Activated T-helper 1 cell treated with Interleukin-2 at 50 U/mL for 16 hours (primary cell): ENCODE results near the gene LMOD3.

Experiments used
- DNase-seq: peaks from one replicate; pipeline ENCODE4 v3.0.0-alpha.2; 2020; ENCODE audit warnings: low read depth

Gene LMOD3

DNA sequence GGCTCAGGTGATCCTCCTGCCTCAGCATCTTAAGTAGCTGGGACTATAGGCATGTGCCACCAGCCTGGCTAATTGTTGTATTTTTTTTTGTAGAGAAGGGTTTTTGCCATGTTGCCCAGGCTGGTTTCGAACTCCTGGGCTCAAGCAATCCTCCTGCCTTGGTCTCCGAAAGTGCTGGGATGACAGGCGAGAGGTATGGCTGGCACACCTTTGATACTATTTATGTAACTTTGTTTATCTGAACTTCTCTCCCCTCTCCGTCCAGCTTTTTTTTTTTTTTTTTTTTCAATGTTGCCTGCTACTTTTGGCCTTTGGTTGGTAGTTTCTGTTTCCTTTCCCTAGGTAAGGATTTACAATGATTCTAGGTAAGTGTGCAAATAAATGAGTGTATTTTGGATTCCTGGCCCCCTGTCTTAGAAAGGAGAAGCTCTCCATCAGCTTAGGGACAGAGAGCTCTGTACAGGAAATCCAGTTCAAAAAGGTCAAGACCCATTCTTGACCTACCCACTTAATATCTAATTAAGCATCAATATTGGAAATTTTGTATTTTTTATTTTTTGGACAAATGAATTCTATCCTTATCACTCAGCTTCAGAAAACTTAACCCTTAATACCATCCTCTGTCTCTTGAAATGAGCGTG is 30.9 kb downstream of the LMOD3 start:
- DNase-seq = no peak

DNA sequence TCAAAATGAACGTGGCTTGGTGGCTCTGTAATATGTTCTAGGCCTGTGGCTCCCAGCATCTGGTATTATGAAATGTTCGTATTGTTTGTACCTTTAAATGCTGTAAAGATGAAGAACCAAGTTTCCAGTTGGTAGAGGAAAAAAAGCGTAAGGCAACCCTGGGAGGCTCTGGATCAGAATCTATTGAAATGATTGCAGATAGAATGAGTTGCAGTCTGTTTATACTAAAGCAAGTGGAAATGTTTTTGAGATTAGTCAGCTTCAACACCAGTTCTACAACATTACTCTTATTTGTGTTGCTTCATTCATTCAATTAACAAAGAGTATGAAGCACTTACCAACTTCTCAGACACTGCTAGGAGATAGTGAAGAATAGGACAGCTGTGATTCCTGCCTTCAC is 32.4 kb downstream of the LMOD3 start:
- DNase-seq = no peak

DNA sequence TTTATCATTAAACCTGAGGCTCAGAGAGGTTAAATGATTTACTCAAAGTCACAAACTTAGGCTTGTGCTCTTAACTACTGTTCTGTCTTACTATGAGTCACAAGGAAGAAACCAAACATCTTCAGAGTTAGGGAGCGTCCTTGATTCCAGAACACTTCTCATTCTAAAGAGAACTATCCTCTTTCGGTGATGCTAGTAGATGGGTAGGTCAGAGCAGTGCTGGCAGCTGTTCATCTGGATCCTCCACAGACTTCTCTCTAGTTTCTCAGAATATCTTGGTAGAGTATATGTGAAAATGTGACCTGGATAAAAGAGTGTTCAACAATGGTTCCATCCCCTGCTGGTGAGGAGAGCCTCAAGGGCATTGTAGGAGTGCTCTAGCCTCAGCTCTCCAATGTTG is 34.3 kb downstream of the LMOD3 start:
- DNase-seq = no peak

DNA sequence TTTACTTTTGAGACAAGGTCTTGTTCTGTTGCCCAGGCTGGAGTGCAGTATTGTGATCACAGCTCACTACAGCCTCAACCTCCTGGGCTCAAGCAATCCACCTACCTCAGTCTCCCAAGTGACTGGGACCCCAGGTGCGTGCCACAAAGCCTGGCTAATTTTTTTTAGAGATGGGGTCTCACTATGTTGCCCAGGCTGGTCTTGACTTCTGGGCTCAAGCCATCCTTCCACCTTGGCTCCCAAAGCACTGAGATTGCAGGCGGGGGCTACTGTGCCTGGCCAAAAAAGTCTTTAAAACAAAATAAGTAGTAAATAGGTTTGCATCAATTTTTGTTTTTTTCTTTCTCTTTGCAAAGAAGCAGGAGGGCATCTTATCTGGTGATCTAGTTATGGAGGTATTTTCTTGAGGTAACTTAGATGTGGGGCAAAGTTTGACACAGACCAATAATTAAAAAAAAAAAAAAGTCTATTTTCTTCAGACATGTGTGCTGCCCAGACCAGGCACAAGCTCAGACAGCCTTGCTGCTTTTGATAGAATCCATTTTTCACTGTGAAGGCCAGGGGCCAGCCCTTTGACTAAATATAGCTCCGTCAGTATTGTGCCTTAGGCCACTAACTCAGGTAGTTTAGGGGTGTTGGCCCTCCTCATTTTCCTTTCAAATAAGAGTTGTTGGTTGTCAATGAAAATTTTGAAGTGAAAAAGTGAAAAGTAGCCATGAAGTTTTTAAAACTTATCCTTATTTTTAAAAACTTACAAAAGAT is 35.2 kb downstream of the LMOD3 start:
- no peak for DNase-seq

DNA sequence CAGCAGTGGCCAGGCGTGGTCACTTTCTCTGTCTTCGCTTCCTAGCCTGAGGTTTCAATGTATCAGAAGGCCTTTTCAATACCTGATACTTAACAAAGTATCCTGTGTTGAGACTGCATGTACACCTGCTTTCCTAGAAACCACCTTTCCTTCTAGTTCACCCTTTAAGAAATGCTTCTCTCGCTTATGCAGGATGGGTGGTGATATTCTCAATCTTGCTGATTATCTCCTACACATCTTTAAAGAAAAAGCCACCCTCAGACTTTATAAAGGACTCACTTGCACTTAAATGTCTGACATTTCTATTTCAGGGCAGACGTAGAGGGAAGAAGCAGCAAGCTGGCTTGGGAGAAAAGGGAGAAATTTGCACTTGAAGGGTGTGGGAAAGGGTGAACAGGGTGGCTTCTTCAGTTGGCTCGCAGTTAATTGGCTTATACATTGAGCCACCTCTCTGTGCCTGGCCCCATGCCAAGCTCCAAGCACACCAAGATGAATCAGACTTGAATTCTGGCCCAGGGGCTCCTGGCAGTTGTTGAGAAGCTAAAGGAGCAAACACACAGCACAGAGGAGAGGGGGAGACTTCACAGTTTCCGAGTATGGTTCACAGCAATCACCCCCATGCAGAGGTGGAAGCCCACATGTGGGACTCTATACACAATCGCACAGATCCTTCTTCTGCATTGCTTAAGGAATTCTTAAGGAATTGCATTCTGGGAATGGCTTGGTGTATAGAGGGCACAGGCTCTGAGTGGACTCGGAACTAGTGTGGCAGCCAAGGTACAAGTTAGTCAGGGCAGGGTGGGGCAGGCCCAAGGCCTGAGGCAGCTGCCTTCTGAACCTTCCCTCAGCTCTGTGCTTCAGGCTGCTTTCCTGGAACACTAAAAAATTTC is 36.3 kb downstream of the LMOD3 start:
- DNase-seq = peak; percentile 57

DNA sequence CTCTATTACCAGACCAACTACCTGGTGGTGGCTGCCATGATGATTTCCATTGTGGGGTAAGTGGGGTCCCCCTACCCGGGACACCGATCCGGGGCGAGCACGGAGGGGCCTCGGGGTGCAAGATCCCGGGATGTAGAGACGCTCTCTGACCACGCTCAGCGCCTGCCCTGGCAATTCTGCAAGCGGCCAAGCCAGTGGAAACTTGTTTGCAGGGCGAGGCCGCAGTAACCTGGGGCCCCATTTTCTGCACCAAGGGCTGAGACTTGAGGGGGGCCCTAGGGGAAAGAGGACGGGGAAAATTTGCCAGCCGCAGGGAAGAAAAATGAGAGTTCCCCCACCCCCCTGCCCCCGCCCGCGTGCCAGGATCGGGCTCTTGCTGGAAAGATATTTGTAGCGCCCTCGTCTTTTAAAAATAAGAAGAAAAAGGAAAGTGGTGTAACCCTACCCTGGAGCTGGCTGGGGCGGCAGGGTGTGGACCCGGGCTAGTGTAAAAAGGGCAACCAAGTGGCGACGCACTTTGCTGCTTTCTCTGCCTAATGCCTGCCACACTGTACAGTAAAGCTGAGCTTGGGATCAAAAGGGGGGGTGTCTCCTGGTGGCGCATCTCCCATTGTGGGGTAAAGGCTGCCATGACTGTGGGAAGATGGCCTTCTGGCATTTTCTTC is 37.1 kb downstream of the LMOD3 start:
- no peak for DNase-seq

DNA sequence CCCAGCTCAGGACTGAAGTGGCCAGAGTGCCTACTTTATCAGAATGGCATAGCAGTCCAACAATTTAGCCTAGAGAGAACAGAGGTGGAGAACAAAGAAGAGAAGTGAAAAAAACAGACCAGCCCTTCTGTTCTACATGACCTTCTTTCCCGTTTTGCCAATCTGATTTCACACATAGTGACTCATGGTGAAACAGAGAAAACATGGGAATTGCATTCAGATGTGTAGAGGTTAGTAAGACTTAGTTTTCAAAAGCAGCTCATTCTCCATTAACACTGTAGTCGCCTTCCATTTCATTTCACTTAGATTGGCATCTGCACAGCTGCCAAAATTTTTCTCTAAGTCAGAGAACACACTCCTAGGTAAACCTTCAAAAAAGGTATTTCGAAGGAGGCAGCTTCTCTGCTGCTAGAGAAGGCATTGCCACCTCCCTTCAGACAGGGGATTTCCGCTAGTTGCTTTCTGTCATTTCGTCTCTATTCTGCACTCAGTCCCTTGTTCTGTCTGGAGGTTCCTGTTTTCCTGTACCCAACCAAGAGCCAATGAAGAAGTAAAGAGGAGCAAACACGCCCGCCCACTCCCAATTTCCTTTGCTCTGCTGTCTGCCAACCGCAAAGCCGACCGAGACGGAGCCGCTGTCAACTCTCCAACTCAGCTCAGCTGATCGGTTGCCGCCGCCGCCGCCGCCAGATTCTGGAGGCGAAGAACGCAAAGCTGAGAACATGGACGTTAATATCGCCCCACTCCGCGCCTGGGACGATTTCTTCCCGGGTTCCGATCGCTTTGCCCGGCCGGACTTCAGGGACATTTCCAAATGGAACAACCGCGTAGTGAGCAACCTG is 37.8 kb downstream of the LMOD3 start, which contains the start of gene ARL6IP5:
TSS of gene ARL6IP5 (plus strand) at position 612 of the 842 bp plus-strand sequence. CDS start at position 723, 111 bp downstream.
- DNase-seq = peak; percentile 81

DNA sequence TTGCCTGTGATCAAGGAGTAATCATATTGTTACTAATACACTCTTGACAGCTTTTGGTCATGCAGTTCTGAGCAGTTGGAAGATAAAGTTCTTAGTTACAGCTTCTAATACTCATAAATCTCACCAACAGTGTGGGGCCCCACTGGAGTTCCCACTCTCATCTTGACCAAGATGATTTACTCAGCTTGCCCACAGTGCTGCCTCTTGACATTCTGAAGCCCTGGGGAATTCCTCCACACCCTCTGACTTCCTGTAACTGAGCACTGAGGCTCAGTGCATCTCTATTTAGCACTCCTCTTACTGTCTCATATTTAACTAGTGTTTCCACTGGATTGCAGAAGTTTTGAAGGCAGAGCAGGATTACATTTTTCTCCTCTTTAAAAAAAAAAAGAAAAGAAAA is 39.6 kb downstream of the LMOD3 start:
- peak; percentile 33 for DNase-seq

DNA sequence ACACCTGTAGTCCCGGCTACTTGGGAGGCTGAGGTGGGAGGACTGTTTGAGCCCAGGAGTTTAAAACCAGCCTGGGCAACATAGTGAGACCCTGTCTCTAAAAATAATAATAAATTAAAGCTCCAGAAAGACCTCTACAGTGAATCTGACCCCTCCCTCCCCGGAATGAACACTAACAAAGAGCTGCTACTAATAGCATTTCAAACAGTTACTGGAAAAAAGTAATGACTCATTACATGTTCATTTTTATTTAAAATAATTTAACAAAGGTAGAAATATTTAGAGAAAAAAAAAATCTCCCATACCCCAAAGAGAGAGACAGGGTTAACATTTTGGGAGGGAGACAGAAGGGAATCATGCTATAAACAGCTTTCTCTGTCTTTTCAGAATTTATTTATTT is 40.0 kb downstream of the LMOD3 start:
- DNase-seq = no peak

DNA sequence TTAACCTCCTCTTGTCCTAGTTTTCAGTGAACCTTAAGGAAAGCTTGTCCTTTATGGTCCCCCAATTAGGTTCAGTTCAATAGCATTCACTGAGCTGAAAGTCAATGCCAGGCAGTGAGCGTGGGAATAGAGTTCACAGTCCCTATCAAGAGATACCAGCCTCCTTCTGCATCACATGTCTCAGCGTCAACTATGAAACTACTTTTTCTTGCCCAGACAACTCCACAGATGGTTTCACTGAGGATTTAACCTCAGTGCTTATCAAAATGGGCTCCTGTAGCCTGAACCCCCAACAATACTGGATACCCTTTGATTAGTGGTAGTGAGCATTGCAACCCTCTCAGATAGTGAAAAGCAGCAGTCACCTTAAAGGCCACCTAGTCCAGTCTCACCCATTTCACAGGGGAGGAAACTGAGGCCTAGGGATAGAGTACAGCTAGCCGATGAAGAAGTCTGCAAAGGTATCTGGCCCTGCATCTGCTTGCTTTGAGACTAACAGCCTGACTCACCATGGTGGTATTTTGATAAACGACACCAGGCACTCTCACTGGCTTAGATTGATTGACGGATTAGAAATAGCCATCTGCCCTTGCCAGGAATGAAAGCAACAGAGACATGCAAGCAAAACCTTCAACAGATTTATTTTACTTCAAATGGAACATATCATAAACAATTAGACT is 40.7 kb downstream of the LMOD3 start:
- DNase-seq = no peak

DNA sequence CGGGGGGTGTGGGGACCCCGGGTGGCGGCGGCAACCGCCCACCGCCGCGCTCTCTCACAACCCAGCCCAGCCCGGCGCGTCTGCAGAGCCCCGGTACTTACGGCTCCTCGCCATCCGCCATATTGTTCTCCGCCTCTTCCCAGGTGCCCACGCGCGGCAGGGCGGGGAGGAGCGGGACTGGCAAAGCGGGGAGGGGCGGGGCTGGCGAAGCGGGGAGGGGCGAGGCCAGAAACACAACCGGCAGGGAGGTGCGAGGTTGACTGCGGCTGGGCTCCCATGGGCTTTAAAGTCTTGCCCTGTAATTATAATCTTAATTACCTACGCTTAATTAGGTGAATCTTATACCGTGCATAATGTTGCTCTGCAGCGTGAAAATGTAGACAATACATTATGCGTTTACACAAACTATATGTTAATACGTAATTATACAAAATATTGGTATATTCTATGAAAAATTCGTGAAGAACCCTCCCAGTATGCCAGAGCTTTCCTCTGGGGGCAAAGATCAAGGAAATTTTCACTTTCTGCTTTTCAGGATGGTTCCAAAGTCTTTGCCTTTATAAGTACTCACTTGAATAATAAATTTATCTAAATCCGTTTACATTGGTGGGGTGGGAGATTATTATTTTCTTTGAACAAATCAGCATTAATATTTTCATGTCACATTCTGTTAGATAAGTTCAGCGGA is 42.0 kb downstream of the LMOD3 start, which contains the start of gene UBA3:
TSS of gene UBA3 (minus strand) at position 133 of the 688 bp plus-strand sequence. CDS start at position 121, 12 bp downstream.
- peak; percentile 87 for DNase-seq

DNA sequence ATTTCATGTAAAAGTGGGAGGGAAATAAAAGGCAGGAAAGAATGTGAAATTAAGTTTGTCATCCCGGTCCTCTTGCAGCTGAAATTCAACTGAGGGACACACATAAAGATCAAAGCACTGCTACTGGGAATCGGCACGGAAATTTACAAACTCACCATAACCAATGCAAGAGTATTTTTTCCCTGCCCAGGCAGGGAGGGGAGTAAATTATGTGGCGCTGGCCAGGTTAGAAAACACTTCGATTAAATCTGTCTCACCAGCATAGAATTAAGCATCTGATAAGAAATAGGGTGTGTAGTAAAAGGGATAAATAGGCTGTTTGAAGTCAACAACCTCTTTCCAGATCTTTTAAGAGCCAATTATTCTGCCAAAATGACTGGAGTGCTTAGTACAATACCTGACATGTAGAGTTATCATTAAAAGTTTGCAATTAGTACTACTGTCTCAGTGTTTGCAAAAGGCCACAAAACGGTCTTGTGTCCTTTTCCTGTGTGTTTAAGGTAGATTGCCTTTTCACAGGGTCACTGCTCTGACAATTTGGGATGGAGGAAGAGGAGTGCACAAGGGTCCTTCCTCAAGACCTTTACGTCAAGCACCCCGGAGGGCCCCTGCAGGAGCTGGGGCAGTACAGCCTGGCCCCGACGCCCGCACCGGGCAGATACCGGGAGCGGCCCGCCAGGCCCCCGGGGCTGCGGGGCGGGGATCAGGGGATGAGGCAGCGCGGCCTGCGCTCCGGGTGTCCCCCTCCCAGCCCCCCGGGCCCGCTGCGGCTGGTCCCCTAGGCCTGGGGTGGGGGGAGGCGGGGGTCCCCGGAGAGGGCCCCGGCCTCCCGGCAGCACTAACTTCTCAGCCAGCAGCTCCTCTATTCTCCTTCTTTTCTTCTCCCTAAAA is 42.9 kb downstream of the LMOD3 start:
- DNase-seq = no peak

DNA sequence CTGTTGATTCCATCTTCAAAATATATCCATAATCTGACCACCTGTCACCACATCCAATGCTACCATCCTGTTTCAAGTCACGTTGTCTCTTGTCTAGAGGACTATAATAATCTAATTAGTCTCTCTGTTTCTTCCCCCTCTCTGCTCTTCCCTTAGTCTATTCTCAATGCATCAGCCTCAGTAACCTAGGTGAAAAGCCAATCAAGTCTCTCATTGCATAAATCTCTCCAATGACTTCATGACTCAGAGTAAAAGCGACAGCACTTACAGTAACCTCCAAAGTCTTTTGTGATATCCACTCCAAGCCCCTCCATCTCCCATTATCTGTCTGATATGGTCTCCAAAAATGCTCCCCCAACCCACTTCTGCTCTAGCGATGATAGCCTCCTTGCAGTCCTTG is 49.5 kb downstream of the LMOD3 start:
- DNase-seq = no peak

DNA sequence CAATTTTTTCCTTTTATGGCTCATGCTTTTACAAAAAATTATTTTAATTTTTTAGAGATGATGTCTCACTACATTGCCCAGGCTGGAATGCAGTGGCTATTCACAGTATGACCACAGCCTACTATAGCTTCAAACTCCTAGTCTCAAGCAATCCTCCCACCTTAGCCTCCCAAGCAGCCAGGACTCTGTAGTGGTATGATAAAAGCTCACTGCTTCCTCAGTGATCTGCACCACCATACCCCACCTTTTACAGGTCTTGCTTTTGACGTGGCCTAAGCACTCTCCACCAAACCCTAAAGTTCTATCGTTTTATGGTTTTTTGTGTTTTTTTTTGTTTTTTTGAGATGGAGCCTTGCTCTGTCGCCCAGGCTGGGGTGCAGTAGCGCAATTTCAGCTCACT is 56.3 kb downstream of the LMOD3 start:
- DNase-seq = no peak

DNA sequence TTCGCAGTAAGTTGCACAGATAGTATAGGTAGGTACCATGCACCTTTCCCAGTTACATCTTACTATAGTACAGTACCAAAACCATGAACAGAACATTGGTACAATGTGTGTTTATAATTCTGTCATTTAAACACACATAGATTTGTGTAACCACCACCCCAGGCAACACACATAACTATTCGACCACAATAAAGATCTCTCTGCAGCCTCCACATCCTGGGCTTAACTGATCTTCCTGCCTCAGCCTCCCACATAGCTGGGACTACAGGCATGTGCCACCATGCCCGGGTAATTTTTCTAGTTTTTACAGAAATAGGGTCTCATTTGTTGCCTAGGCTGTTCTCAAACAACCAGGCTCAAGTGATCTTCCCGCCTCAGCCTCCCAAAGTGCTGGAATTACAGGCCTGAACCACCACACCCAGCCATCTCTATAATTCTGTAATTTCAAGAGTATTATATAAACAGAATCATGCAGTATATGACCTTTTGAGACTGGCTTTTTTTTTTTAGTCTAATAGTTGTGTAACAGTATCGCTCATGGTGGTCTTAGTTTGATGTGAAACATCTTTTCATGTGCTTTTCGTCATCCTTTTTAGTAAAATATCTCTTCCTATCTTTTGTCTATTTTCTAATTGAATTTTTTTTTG is 57.0 kb downstream of the LMOD3 start:
- no peak for DNase-seq

DNA sequence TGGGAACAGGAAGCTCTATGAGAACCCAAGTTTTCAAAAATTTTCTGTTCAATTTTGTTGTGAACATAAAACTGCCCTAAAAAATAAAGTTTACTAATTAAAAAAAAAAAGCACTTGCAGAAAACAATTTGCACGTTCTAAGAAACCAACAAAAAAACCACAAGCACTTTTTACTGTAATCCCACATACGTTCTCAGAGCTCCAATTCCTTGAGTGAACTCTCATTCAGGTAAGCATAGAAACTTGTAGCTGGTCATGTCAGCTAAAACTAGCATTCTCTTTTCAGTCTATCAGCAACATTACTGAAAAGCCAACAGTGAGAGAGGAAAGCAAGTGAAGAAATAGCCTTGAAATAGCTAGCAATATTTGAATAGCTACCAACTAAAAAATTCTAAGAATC is 58.8 kb downstream of the LMOD3 start:
- DNase-seq = no peak

DNA sequence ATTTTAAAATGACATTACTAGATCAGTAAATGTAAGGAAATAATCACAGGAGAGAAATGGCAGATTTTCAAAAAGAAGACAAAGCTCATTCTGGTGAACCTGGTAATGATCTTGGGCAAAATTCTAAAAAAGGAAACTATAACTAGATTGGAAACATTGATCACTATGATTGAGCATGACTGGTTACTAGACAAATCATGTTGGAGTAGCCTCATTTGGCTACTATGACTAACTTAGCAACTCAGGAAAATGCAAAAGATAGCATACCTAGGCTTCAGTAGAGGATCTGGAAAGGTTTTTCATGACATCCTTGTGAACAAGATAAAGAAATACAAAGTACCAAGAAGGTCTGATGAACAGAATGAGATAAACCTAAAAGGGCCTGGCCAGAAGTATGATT is 62.7 kb downstream of the LMOD3 start:
- no peak for DNase-seq

DNA sequence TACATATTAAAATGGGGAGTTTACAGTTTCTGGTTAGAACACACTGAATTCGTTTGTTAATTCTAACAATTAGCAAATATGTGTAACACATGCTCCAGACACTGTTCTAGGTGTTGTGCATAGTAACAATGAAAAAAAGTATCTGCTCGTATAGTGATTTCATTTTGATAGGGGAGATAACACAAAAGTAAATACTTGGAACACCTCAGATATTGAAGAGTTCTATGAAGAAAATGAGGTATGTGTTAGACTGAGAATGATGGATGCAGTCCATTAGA is 63.5 kb downstream of the LMOD3 start:
- DNase-seq = no peak
